HG03565 (cell line): ENCODE results near the gene CALR3.

Source experiments
- ATAC-seq: cut with Tn5 transposase; IDR thresholded peaks from one replicate; pipeline ENCODE4 v1.9.1; 2021; ENCODE audit warnings: mild to moderate bottlenecking, moderate library complexity; ENCODE audit not compliant: unreplicated experiment

CALR3 gene

GRCh38 chr19:16435238-16435917 is 60.6 kb downstream of the CALR3 start:
- ATAC-seq: no peak

GRCh38 chr19:16433986-16434385 is 62.0 kb downstream of the CALR3 start:
- no peak for ATAC-seq

- no peak for ATAC-seq
Observed at GRCh38 chr19:16429759-16430091, 66.2 kb downstream of the CALR3 start.

- no peak for ATAC-seq
Observed at GRCh38 chr19:16429066-16429758, 66.8 kb downstream of the CALR3 start.
